ENCODE data around the gene GHR.

The GHR gene

DNA sequence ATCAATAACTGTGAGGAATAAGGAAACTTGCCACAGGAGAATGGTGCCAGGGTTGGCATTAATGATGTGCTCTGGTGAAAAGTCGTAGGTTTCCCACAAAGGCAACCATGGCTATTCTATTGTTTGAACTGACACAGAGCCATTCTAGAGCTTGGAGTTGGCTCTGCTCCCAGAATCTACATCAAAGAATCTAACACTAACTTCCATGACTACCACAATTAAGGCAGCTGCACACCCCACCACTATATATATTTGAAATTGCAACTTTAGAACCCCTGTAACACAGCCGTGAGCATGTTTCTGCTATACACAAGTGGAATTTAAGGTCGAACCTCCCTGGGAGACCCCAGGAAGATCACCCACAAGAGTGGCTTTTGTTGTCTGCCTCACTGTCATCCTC lies 243.6 kb downstream of the GHR start:
- Histone ChIP-seq H3K36me3 (ENCODE audit: insufficient read depth, low read length) (no peaks in the 10 kb centered on the region), H3K27ac (ENCODE audit: low read depth, low read length, poor library complexity, severe bottlenecking) (peak overlapping the region; percentile 56), H3K4me1 (ENCODE audit: insufficient read depth, low read length, severe bottlenecking) (peaks cover 16% of the 10 kb centered on the region), H3K79me2 (ENCODE audit: insufficient read depth, low read length) (no peaks in the 10 kb centered on the region), H3K4me2 (ENCODE audit: low read length) (no peak overlapping the region), H4K20me1 (ENCODE audit: insufficient read depth, low read length) (no peaks in the 10 kb centered on the region), H3K9ac (ENCODE audit: low read length) (no peak overlapping the region), H3K9me2 (ENCODE audit: low read depth, low read length) (no peaks in the 10 kb centered on the region), H2AFZ (ENCODE audit: low read length) (no peak overlapping the region), H3K4me3 (ENCODE audit: low read depth, low read length, poor library complexity, severe bottlenecking) (no peak overlapping the region), H3F3A (ENCODE audit: insufficient read depth, low read length) (no peaks in the 10 kb centered on the region), H3K9me3 (ENCODE audit: low read length) (no peaks in the 10 kb centered on the region), H3K27me3 (ENCODE audit: insufficient read depth, low read length) (no peaks in the 10 kb centered on the region)
- TF ChIP-seq, protein P1, sequence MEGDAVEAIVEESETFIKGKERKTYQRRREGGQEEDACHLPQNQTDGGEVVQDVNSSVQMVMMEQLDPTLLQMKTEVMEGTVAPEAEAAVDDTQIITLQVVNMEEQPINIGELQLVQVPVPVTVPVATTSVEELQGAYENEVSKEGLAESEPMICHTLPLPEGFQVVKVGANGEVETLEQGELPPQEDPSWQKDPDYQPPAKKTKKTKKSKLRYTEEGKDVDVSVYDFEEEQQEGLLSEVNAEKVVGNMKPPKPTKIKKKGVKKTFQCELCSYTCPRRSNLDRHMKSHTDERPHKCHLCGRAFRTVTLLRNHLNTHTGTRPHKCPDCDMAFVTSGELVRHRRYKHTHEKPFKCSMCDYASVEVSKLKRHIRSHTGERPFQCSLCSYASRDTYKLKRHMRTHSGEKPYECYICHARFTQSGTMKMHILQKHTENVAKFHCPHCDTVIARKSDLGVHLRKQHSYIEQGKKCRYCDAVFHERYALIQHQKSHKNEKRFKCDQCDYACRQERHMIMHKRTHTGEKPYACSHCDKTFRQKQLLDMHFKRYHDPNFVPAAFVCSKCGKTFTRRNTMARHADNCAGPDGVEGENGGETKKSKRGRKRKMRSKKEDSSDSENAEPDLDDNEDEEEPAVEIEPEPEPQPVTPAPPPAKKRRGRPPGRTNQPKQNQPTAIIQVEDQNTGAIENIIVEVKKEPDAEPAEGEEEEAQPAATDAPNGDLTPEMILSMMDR (IDR thresholded peaks at IDR 0.05; ENCODE audit: low read length) = no peak
- no peak for TF ChIP-seq EZH2 (IDR thresholded peaks at IDR 0.05; ENCODE audit: borderline replicate concordance, low read length)

DNA sequence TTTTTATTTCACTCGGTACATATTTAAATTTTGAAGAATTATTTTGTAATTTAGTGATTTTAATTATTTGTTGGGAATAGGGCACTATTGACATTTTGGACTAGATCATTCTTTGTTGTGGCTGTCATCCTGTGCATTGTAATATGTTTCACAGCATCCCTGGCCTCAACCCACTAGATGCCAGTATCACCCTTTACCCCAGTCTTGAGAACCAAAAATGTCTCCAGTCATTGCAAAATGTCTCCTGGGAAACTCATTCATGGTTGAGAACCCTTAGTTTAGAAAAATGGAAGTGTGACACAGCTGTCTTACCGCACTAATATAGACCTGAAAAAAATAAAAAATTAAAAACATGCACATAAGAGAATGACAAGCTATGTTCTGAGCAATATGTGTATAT lies 245.0 kb downstream of the GHR start:
- Histone ChIP-seq H4K20me1 (ENCODE audit: insufficient read depth, low read length) (no peaks in the 10 kb centered on the region), H3K9me3 (ENCODE audit: low read length) (no peaks in the 10 kb centered on the region), H3K4me1 (ENCODE audit: insufficient read depth, low read length, severe bottlenecking) (peaks cover 16% of the 10 kb centered on the region), H3F3A (ENCODE audit: insufficient read depth, low read length) (no peaks in the 10 kb centered on the region), H3K9me2 (ENCODE audit: low read depth, low read length) (no peaks in the 10 kb centered on the region), H3K9ac (ENCODE audit: low read length) (no peak overlapping the region), H3K4me3 (ENCODE audit: low read depth, low read length, poor library complexity, severe bottlenecking) (no peak overlapping the region), H2AFZ (ENCODE audit: low read length) (no peak overlapping the region), H3K79me2 (ENCODE audit: insufficient read depth, low read length) (no peaks in the 10 kb centered on the region), H3K36me3 (ENCODE audit: insufficient read depth, low read length) (no peaks in the 10 kb centered on the region), H3K27me3 (ENCODE audit: insufficient read depth, low read length) (no peaks in the 10 kb centered on the region), H3K4me2 (ENCODE audit: low read length) (no peak overlapping the region), H3K27ac (ENCODE audit: low read depth, low read length, poor library complexity, severe bottlenecking) (peak overlapping the region; percentile 56)
- TF ChIP-seq, protein P1 (IDR thresholded peaks at IDR 0.05; ENCODE audit: low read length) = no peak
- no peak for TF ChIP-seq EZH2 (IDR thresholded peaks at IDR 0.05; ENCODE audit: borderline replicate concordance, low read length)

DNA sequence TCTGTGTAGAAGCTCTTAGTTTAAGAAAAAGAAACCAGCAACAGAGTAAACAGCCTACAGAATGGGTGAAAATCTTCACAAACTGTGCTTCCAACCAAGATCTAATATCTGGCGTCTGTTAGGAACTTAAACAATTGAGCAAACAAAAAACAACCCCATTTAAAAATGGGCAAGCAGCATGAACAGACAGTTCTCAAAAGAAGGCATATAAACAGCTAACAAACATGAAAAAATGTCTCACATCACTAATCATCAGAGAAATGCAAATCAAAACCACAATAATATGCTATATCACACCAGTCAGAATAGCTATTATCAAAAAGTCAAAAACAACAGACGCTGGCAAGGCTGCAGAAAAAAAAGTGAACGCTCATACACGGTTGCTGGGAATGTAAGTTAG lies 249.7 kb downstream of the GHR start:
- TF ChIP-seq, protein P1 (IDR thresholded peaks at IDR 0.05; ENCODE audit: low read length) = no peak
- no peak for TF ChIP-seq EZH2 (IDR thresholded peaks at IDR 0.05; ENCODE audit: borderline replicate concordance, low read length)
- Histone ChIP-seq H3K4me2 (ENCODE audit: low read length) (no peak overlapping the region), H3K9me2 (ENCODE audit: low read depth, low read length) (no peaks in the 10 kb centered on the region), H3K4me1 (ENCODE audit: insufficient read depth, low read length, severe bottlenecking) (peaks cover 10% of the 10 kb centered on the region), H3K27me3 (ENCODE audit: insufficient read depth, low read length) (no peaks in the 10 kb centered on the region), H3K9me3 (ENCODE audit: low read length) (no peaks in the 10 kb centered on the region), H3K79me2 (ENCODE audit: insufficient read depth, low read length) (no peaks in the 10 kb centered on the region), H3K4me3 (ENCODE audit: low read depth, low read length, poor library complexity, severe bottlenecking) (no peak overlapping the region), H3F3A (ENCODE audit: insufficient read depth, low read length) (no peaks in the 10 kb centered on the region), H3K36me3 (ENCODE audit: insufficient read depth, low read length) (no peaks in the 10 kb centered on the region), H3K9ac (ENCODE audit: low read length) (no peak overlapping the region), H3K27ac (ENCODE audit: low read depth, low read length, poor library complexity, severe bottlenecking) (no peak overlapping the region), H2AFZ (ENCODE audit: low read length) (no peak overlapping the region), H4K20me1 (ENCODE audit: insufficient read depth, low read length) (no peaks in the 10 kb centered on the region)
